Measurements from ENCODE around the gene CSF2.

GRCh38 chr5:132098621-132099020 lies 25.0 kb downstream of the CSF2 start:
- no peak for TF ChIP-seq CTCF (IDR thresholded peaks at IDR 0.05)
- no peak for TF ChIP-seq EP300 (IDR thresholded peaks at IDR 0.05)
- no peak for TF ChIP-seq POLR2A (IDR thresholded peaks at IDR 0.05)
- no peak for TF ChIP-seq POLR2AphosphoS5 (IDR thresholded peaks at IDR 0.05)
